IMR-90 (cell line): Measurements from ENCODE around the gene GALNT9. TPM values are rescaled to one million over a fixed set of nuclear protein-coding genes. Genes with fewer than 3 reads are reported as not detected.
A peak's percentile ranks its signal among the peaks of the same experiment; 100 is the strongest.

Experiments
- ATAC-seq: fragments of 200-7000 bp; cut with Tn5 transposase; 2 replicates; pipeline ENCODE4 v1.9.1; 2020; ENCODE audit warnings: low read depth, mild to moderate bottlenecking, moderate library complexity
- BruUV-seq: library from RNA; stranded (reverse); fragments of 400-500 nt; replicated peaks from 2 replicates; lab custom pipeline; 2021; lab: Mats Ljungman, UMichigan
- CTCF ChIA-PET: fragments of 300-600 bp; formaldehyde crosslinking; extraction: SDS; loops from one replicate; lab custom pipeline; 2021; ENCODE audit warnings: antibody characterized with exemption; lab: Yijun Ruan, JAX
- POLR2A ChIA-PET: fragments of 300-600 bp; sonication (Branson Sonifier 250); formaldehyde crosslinking; loops from one replicate; lab custom pipeline; 2022; ENCODE audit warnings: antibody characterized with exemption; ENCODE audit not compliant: unreplicated experiment; lab: Charles Lee
- DNase-seq: peaks from one replicate; pipeline ENCODE4 v3.0.0; 2013
- H2AFZ ChIP-seq: replicated peaks from 2 replicates; pipeline ENCODE3; 2013; ENCODE audit warnings: low read length, mild to moderate bottlenecking; ENCODE audit not compliant: poor library complexity
- H2AK5ac ChIP-seq: 2 replicates; pipeline ENCODE4 v1.6.1; 2013; ENCODE audit warnings: low read depth, low read length, inconsistent platforms
- H2AK9ac ChIP-seq: replicated peaks from 2 replicates; pipeline ENCODE3; 2013; ENCODE audit warnings: mild to moderate bottlenecking, low read depth, low read length, moderate library complexity; ENCODE audit not compliant: poor library complexity
- H2BK120ac ChIP-seq: 2 replicates; pipeline ENCODE4 v1.6.1; 2013; ENCODE audit warnings: low read depth, low read length, inconsistent platforms
- H2BK15ac ChIP-seq: 3 replicates; pipeline ENCODE4 v1.6.1; 2013; ENCODE audit warnings: low read depth, low read length, inconsistent platforms
- H2BK20ac ChIP-seq: 2 replicates; pipeline ENCODE4 v1.6.1; 2013; ENCODE audit warnings: low read depth, mild to moderate bottlenecking, inconsistent platforms, low read length, moderate library complexity
- H2BK5ac ChIP-seq: 2 replicates; pipeline ENCODE4 v1.6.1; 2013; ENCODE audit warnings: mild to moderate bottlenecking, low read depth, low read length, inconsistent platforms; ENCODE audit not compliant: poor library complexity, severe bottlenecking
- H3K14ac ChIP-seq: replicated peaks from 2 replicates; pipeline ENCODE4 v1.6.1; 2013; ENCODE audit warnings: low read depth, low read length, inconsistent platforms
- H3K18ac ChIP-seq: 2 replicates; pipeline ENCODE4 v1.6.1; 2013; ENCODE audit warnings: low read depth, low read length, control low read depth
- H3K23ac ChIP-seq: 2 replicates; pipeline ENCODE4 v1.6.1; 2013; ENCODE audit warnings: low read depth, low read length, inconsistent platforms
- H3K27ac ChIP-seq: 2 replicates; pipeline ENCODE4 v1.5.1; 2013; ENCODE audit warnings: mild to moderate bottlenecking, control low read depth, low read length; ENCODE audit not compliant: insufficient read depth
- H3K27me3 ChIP-seq: 2 replicates; pipeline ENCODE4 v1.6.1; 2013; ENCODE audit warnings: low read length; ENCODE audit not compliant: control insufficient read depth, insufficient read depth
- H3K36me3 ChIP-seq: 2 replicates; pipeline ENCODE4 v1.6.1; 2013; ENCODE audit warnings: low read length, mixed read lengths; ENCODE audit not compliant: control insufficient read depth, insufficient read depth
- H3K4ac ChIP-seq: 2 replicates; pipeline ENCODE4 v1.6.1; 2013; ENCODE audit warnings: low read depth, low read length, inconsistent platforms
- H3K4me1 ChIP-seq: 2 replicates; pipeline ENCODE4 v1.6.1; 2013; ENCODE audit warnings: low read length, mixed read lengths; ENCODE audit not compliant: control insufficient read depth, insufficient read depth
- H3K4me2 ChIP-seq: 2 replicates; pipeline ENCODE4 v1.6.1; 2013; ENCODE audit warnings: low read depth, mild to moderate bottlenecking, control low read depth, low read length, moderate library complexity
- H3K4me3 ChIP-seq: 2 replicates; pipeline ENCODE4 v1.5.1; 2013; ENCODE audit warnings: low read depth, mild to moderate bottlenecking, control low read depth, low read length, moderate library complexity; ENCODE audit not compliant: insufficient read depth
- H3K56ac ChIP-seq: 2 replicates; pipeline ENCODE4 v1.6.1; 2013; ENCODE audit warnings: low read length, inconsistent platforms; ENCODE audit not compliant: insufficient read depth; ENCODE audit errors: extremely low read depth
- H3K79me1 ChIP-seq, 2 experiments: 2 replicates each; pipeline ENCODE4 v1.6.1; 2013; ENCODE audit warnings: low read length in 2 of 2, inconsistent platforms in 1 of 2, low read depth in 1 of 2
- H3K9ac ChIP-seq: 2 replicates; pipeline ENCODE4 v1.6.1; 2013; ENCODE audit warnings: low read depth, low read length, control low read depth
- H3K9me1 ChIP-seq: 2 replicates; pipeline ENCODE4 v1.6.1; 2013; ENCODE audit warnings: low read length, inconsistent platforms; ENCODE audit not compliant: insufficient read depth
- H3K9me3 ChIP-seq: 2 replicates; pipeline ENCODE4 v1.6.1; 2013; ENCODE audit warnings: low read length; ENCODE audit not compliant: control insufficient read depth, insufficient read depth
- H4K20me1 ChIP-seq: 2 replicates; pipeline ENCODE4 v1.6.1; 2013; ENCODE audit warnings: low read length, inconsistent platforms; ENCODE audit not compliant: insufficient read depth
- H4K5ac ChIP-seq: 2 replicates; pipeline ENCODE4 v1.6.1; 2013; ENCODE audit warnings: mild to moderate bottlenecking, low read depth, low read length, control low read depth
- H4K8ac ChIP-seq, 2 experiments: 2 replicates each; pipeline ENCODE4 v1.6.1; 2013; ENCODE audit warnings: low read depth in 2 of 2, low read length in 2 of 2, control low read depth in 1 of 2, inconsistent platforms in 1 of 2
- H4K91ac ChIP-seq: 2 replicates; pipeline ENCODE4 v1.6.1; 2013; ENCODE audit warnings: low read depth, low read length, inconsistent platforms; ENCODE audit not compliant: insufficient read depth
- CHD1 ChIP-seq: IDR thresholded peaks from 2 replicates; pipeline ENCODE4 v1.6.1; 2012; ENCODE audit warnings: low read depth, low read length, improper control_type of control experiment
- ELK1 ChIP-seq: fragments of 150-350 bp; IDR thresholded peaks from 2 replicates; pipeline ENCODE4 v1.6.1; 2016; ENCODE audit warnings: low read depth, mild to moderate bottlenecking, low read length, moderate library complexity, borderline replicate concordance
- MAZ ChIP-seq: IDR thresholded peaks from 2 replicates; pipeline ENCODE4 v1.6.1; 2012; ENCODE audit warnings: low read depth, mild to moderate bottlenecking, low read length, improper control_type of control experiment, moderate library complexity, borderline replicate concordance
- POLR2A ChIP-seq: IDR thresholded peaks from 2 replicates; pipeline ENCODE4 v1.6.1; 2012; ENCODE audit warnings: mild to moderate bottlenecking, low read depth, low read length
- RAD21 ChIP-seq: IDR thresholded peaks from 2 replicates; pipeline ENCODE4 v1.6.1; 2012; ENCODE audit warnings: low read length, improper control_type of control experiment
- RCOR1 ChIP-seq: IDR thresholded peaks from 2 replicates; pipeline ENCODE4 v1.6.1; 2012; ENCODE audit warnings: mild to moderate bottlenecking, low read length, improper control_type of control experiment; ENCODE audit not compliant: insufficient replicate concordance
- RFX5 ChIP-seq: IDR thresholded peaks from 2 replicates; pipeline ENCODE4 v1.8.0; 2012; ENCODE audit warnings: low read depth, mild to moderate bottlenecking, low read length, moderate library complexity
- SMC3 ChIP-seq: fragments of 150-350 bp; IDR thresholded peaks from 2 replicates; pipeline ENCODE4 v1.6.1; 2016; ENCODE audit warnings: low read depth, mild to moderate bottlenecking, antibody characterized with exemption, low read length, moderate library complexity
- USF2 ChIP-seq: fragments of 150-350 bp; IDR thresholded peaks from 2 replicates; pipeline ENCODE4 v1.6.1; 2017; ENCODE audit warnings: mild to moderate bottlenecking, antibody characterized with exemption, low read length, low read depth
- WGBS, 2 experiments: methylation state at CpG; one replicate each; pipeline versions ENCODE4 v1.1.5 to v1.1.7; 2013; ENCODE audit warnings: missing lambda C conversion rate in 2 of 2; ENCODE audit not compliant: insufficient read length in 1 of 2; ENCODE audit errors: extremely low coverage in 2 of 2; 5-methylcytosine and 5-hydroxymethylcytosine counted together
- dilution Hi-C: fragments of 300-500 bp; cut with HindIII; formaldehyde crosslinking; loops from one replicate; pipeline ENCODE4 v1.14.3; 2018; ENCODE audit warnings: low sequenced_read_pairs; ENCODE audit not compliant: unreplicated experiment
- in situ Hi-C: fragments of 300-500 bp; cut with MboI; formaldehyde crosslinking; loops from 3 replicates; pipeline ENCODE4 v1.14.3; 2019; ENCODE audit warnings: low sequenced_read_pairs, inconsistent platforms, mixed read lengths
- intact Hi-C: fragments of 100-400 bp; cut with micrococcal nuclease; formaldehyde crosslinking; loops from 2 replicates; pipeline ENCODE4 v1.10.0; 2022
- polyA plus RNA-seq, 3 experiments: library from polyadenylated mRNA; depleted of rRNA; stranded (reverse); fragments of >200 nt; gene quantifications; 2 replicates each; pipeline ENCODE4 v1.2.3, GENCODE V29; 2012; ENCODE audit warnings: low replicate concordance in 1 of 3
- total RNA-seq: library from RNA; depleted of rRNA; stranded (reverse); fragments of >200 nt; gene quantifications from 2 replicates; pipeline ENCODE4 v1.2.3, GENCODE V29; 2012

Gene GALNT9
- total and polyA plus RNA-seq, 2 of the 4 experiments (the other 2 are of a cell fraction), result under 0.01 to 0.12 TPM

GRCh38 chr12:132333273-132333672, 3.9 kb upstream of the GALNT9 start:
- Histone ChIP-seq H3K27ac (no peak overlapping the region), H4K5ac (no peak overlapping the region), H3K9ac (no peak overlapping the region), H3K4ac (no peak overlapping the region), H3K9me3 (peaks cover 27% of the 10 kb centered on the region), H4K20me1 (no peaks in the 10 kb centered on the region), H3K27me3 (peaks cover 4% of the 10 kb centered on the region; the same call in 1 of the 2 replicates), H2BK120ac (no peak overlapping the region), H2AK9ac (no peak overlapping the region), H2AK5ac (no peak overlapping the region), H4K8ac (no peak overlapping the region), H3K79me1 (no peaks in the 10 kb centered on the region), H2AFZ (peak overlapping the region; percentile 11), H2BK5ac (no peak overlapping the region), H3K9me1 (no peaks in the 10 kb centered on the region), H4K91ac (no peak overlapping the region), H3K23ac (no peak overlapping the region), H3K14ac (no peak overlapping the region), H2BK20ac (no peak overlapping the region), H3K18ac (no peak overlapping the region), H3K4me1 (no peaks in the 10 kb centered on the region), H2BK15ac (no peak overlapping the region), H3K4me3 (no peak overlapping the region), H3K56ac (no peak overlapping the region), H3K36me3 (no peaks in the 10 kb centered on the region), H3K4me2 (no peak overlapping the region)
- POLR2A ChIA-PET, result no interaction called here
- in situ Hi-C loops, result no loop called here
- 53% methylated on average over 8 of the region's 13 CpGs; no CpG with 5 or more reads in 1 of the 2 experiments for WGBS, 2 experiments
- dilution Hi-C loops, result no loop called here
- BruUV-seq, result no TSS peak
- CTCF ChIA-PET, result no interaction called here
- DNase-seq, result no peak
- intact Hi-C loops, result no loop called here
- TF ChIP-seq RCOR1 (no peak), RFX5 (no peak), SMC3 (no peak), POLR2A (no peak), USF2 (no peak), ELK1 (no peak), MAZ (no peak), CHD1 (no peak), RAD21 (no peak)
- ATAC-seq, result no peak
